A673 (cell line): ENCODE measurements around the gene SRSF12. TPM values are rescaled to one million over a fixed set of nuclear protein-coding genes. Genes with fewer than 3 reads are reported as not detected.

Source experiments
- BruUV-seq: library from RNA; stranded (reverse); fragments of 400-500 nt; replicated peaks from 2 replicates; lab custom pipeline; 2021; lab: Mats Ljungman, UMichigan
- CTCF ChIA-PET: fragments of 300-600 bp; sonication (Branson Sonifier 250); formaldehyde crosslinking; loops from one replicate; lab custom pipeline; 2022; ENCODE audit warnings: antibody characterized with exemption; lab: Charles Lee
- POLR2A ChIA-PET: fragments of 300-600 bp; sonication (Branson Sonifier 250); formaldehyde crosslinking; loops from one replicate; lab custom pipeline; 2022; ENCODE audit warnings: antibody characterized with exemption; ENCODE audit not compliant: low non-redundant PET; lab: Charles Lee
- DNase-seq: peaks from one replicate; pipeline ENCODE4 v3.0.0-alpha.2; 2015; ENCODE audit warnings: low spot score
- H3K27ac ChIP-seq: fragments of 200-600 bp; sonication (generic); 2 replicates; pipeline ENCODE4 v1.5.1; 2016; ENCODE audit warnings: mixed run types, low read depth, mild to moderate bottlenecking, mixed read lengths, antibody characterized with exemption, low read length; ENCODE audit not compliant: poor library complexity, severe bottlenecking
- H3K27me3 ChIP-seq: fragments of 200-600 bp; sonication (generic); replicated peaks from 2 replicates; pipeline ENCODE4 v1.6.1; 2017; ENCODE audit warnings: mixed run types, low read depth, mild to moderate bottlenecking, mixed read lengths, antibody characterized with exemption, low read length; ENCODE audit not compliant: insufficient read depth, poor library complexity
- H3K36me3 ChIP-seq: fragments of 200-600 bp; sonication (generic); 2 replicates; pipeline ENCODE4 v1.6.1; 2016; ENCODE audit warnings: mixed run types, mild to moderate bottlenecking, mixed read lengths, antibody characterized with exemption, low read length; ENCODE audit not compliant: insufficient read depth, poor library complexity, severe bottlenecking
- H3K4me1 ChIP-seq: fragments of 200-600 bp; sonication (generic); 2 replicates; pipeline ENCODE4 v1.6.1; 2017; ENCODE audit warnings: mixed run types, mild to moderate bottlenecking, mixed read lengths, antibody characterized with exemption, low read length; ENCODE audit not compliant: insufficient read depth, poor library complexity, severe bottlenecking
- H3K4me3 ChIP-seq: fragments of 200-600 bp; sonication (generic); 2 replicates; pipeline ENCODE4 v1.5.1; 2016; ENCODE audit warnings: low read depth, mixed run types, mild to moderate bottlenecking, mixed read lengths, low read length; ENCODE audit not compliant: poor library complexity, severe bottlenecking
- H3K9me3 ChIP-seq: fragments of 200-600 bp; sonication (generic); 2 replicates; pipeline ENCODE4 v1.6.1; 2016; ENCODE audit warnings: mixed run types, low read depth, mild to moderate bottlenecking, mixed read lengths, antibody characterized with exemption, low read length; ENCODE audit not compliant: poor library complexity, severe bottlenecking
- CTCF ChIP-seq: fragments of 300-800, 200-600 bp; sonication (generic); conservative IDR thresholded peaks from 2 replicates; pipeline ENCODE4 v1.5.1; 2017; ENCODE audit warnings: low read depth, mild to moderate bottlenecking, antibody characterized with exemption, low read length, moderate library complexity, mixed read lengths
- EZH2 ChIP-seq: fragments of 200-600 bp; sonication (generic); IDR thresholded peaks from 2 replicates; pipeline ENCODE4 v1.6.1; 2017; ENCODE audit warnings: borderline replicate concordance, low read depth, mild to moderate bottlenecking, mixed read lengths, antibody characterized with exemption, low read length; ENCODE audit not compliant: poor library complexity, severe bottlenecking
- intact Hi-C: fragments of 100-400 bp; cut with micrococcal nuclease; formaldehyde crosslinking; loops from one replicate; pipeline ENCODE4 v1.10.0; 2022; ENCODE audit not compliant: unreplicated experiment
- total RNA-seq: library from RNA; stranded (reverse); gene quantifications from 2 replicates; pipeline ENCODE4 v1.2.3, GENCODE V29; 2021

Gene SRSF12
- total RNA-seq, 1 experiment from 2014 or later: 14.3 TPM

- H3K27me3 ChIP-seq: no peaks in the 10 kb centered on the region
- H3K4me3 ChIP-seq: no peak overlapping the region
- intact Hi-C loops: no loop called here
- H3K9me3 ChIP-seq: no peaks in the 10 kb centered on the region
- H3K36me3 ChIP-seq: no peaks in the 10 kb centered on the region
- ChIA-PET POLR2A (no interaction called here), CTCF (no interaction called here)
- H3K27ac ChIP-seq: no peak overlapping the region
- TF ChIP-seq CTCF (no peak), EZH2 (no peak)
- BruUV-seq: no TSS peak
- no peak for DNase-seq
- no peaks in the 10 kb centered on the region for H3K4me1 ChIP-seq
These were observed 44.8 kb downstream of the SRSF12 start for GRCh38 chr6:89073014-89073620.

- intact Hi-C loops: no loop called here
- no peaks in the 10 kb centered on the region for H3K9me3 ChIP-seq
- BruUV-seq: no TSS peak
- no peaks in the 10 kb centered on the region for H3K4me1 ChIP-seq
- H3K4me3 ChIP-seq: no peak overlapping the region
- ChIA-PET CTCF (no interaction called here), POLR2A (no interaction called here)
- DNase-seq: no peak
- TF ChIP-seq EZH2 (no peak), CTCF (no peak)
- H3K27ac ChIP-seq: no peak overlapping the region
- H3K36me3 ChIP-seq: no peaks in the 10 kb centered on the region
- H3K27me3 ChIP-seq: no peaks in the 10 kb centered on the region
These were observed 46.8 kb downstream of the SRSF12 start for GRCh38 chr6:89071036-89071435.

GRCh38 chr6:89069536-89070163, 48.2 kb downstream of the SRSF12 start:
- no peak for DNase-seq
- ChIA-PET CTCF (no interaction called here), POLR2A (no interaction called here)
- intact Hi-C loops: no loop called here
- H3K4me3 ChIP-seq: no peak overlapping the region
- no peaks in the 10 kb centered on the region for H3K4me1 ChIP-seq
- no peak overlapping the region for H3K27ac ChIP-seq
- no peaks in the 10 kb centered on the region for H3K27me3 ChIP-seq
- no TSS peak for BruUV-seq
- H3K9me3 ChIP-seq: no peaks in the 10 kb centered on the region
- H3K36me3 ChIP-seq: no peaks in the 10 kb centered on the region
- no peak for TF ChIP-seq EZH2
- TF ChIP-seq CTCF: no peak
